Measurements from ENCODE around the gene LRRC18.

The LRRC18 gene

GRCh38 chr10:48880016-48880705, 59.5 kb downstream of the LRRC18 start:
- no peak for DNase-seq (ENCODE audit: low read depth)

DNA sequence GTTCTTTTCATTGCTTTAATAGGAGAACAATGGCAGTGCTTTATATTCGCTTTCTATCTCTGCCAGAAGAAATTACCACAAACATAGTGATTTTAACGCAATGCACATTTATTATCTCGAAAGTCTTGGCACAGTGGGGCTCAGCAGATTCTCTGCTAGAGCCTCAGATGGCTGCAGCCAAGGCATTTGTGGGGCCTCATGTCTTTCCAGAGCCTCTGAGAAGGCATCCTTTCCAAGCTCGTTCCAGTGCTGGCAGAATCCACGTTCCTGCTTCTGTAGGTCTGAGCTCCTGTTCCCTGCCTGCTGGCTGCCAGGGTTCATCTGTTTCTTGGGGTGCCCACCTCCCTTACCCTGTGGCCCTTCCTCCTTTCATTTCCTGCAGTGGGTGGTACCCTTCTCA, 60.2 kb downstream of the LRRC18 start:
- DNase-seq (ENCODE audit: low read depth), result no peak

DNA sequence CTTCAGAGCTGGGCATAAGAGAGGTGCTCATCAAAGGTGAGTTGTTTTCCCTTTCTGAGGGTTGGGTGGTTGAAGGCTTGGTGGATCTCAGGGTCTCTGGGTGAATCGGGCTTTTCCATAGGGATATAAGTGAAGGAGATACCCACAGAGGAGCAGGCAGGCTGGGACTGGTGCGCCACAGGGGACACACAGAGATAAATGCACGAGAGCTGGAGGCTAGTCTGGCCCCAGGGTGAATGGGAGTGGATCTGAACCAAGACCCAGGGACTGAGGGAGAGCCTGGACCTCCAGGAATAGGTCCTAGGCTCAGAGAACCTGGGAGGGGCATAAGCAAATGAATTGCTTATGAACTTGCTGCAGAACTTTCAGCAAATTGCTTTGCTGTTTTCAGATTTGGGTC, 61.5 kb downstream of the LRRC18 start:
- no peak for DNase-seq (ENCODE audit: low read depth)

GRCh38 chr10:48872234-48872633, 67.4 kb downstream of the LRRC18 start:
- no peak for DNase-seq (ENCODE audit: low read depth)

All from activated T-cell treated with anti-CD3 and anti-CD28 coated beads for 24 hours (primary cell).